ENCODE measurements around the gene PDE3A. TPM values are rescaled to one million over a fixed set of nuclear protein-coding genes. Genes with fewer than 3 reads are reported as not detected.
"Not testable (repeated sequence)": the region's sequence is repeated elsewhere in the genome, so short reads cannot be mapped to it uniquely, and the experiment has no call there.

The PDE3A gene
- total RNA-seq, 1 donor from 2014 or later: 4.9 TPM

GRCh38 chr12:20525064-20525610 is 156.8 kb downstream of the PDE3A start:
- no peak for DNase-seq (ENCODE audit: low spot score in 2 of 2)
- no peak for FAIRE-seq

- DNase-seq (ENCODE audit: low spot score in 2 of 2) (peak in 1 of 2 donors; percentile 13), FAIRE-seq (no peak)
Measured at GRCh38 chr12:20527417-20528163, 159.3 kb downstream of the PDE3A start.

- DNase-seq (ENCODE audit: low spot score in 2 of 2) (no peak), FAIRE-seq (no peak)
Measured at GRCh38 chr12:20528208-20528607, 159.9 kb downstream of the PDE3A start.

- FAIRE-seq: no peak
- DNase-seq (ENCODE audit: low spot score in 2 of 2): no peak
Measured at GRCh38 chr12:20546267-20546666, 177.9 kb downstream of the PDE3A start.

GRCh38 chr12:20547816-20548575 is 179.7 kb downstream of the PDE3A start:
- DNase-seq (ENCODE audit: low spot score in 2 of 2) (no peak), FAIRE-seq (no peak)

DNA sequence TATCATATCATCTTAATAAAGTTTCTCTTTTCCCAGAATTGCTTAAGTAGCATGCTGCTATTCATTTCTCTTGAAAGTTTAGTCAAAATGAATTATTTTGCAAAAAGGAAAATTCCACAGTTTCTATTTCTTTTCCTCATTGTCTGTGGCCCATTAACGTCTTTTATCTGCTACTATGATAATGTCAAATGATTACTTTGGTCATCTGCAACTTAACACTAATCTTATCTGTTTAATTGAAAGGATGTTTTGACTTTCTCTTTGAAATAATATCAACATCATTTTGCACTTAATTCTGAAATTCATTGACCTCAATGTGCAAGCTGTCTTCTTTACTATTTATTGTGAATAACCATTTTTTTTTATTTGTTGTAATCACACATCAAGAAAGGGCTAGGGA is 180.3 kb downstream of the PDE3A start:
- FAIRE-seq (no peak), DNase-seq (ENCODE audit: low spot score in 2 of 2) (no peak)

GRCh38 chr12:20549108-20549719 is 180.9 kb downstream of the PDE3A start:
- no peak for DNase-seq (ENCODE audit: low spot score in 2 of 2)
- no peak for FAIRE-seq

GRCh38 chr12:20551742-20552442 is 183.6 kb downstream of the PDE3A start:
- not testable (repeated sequence) for FAIRE-seq; DNase-seq (ENCODE audit: low spot score in 2 of 2)

GRCh38 chr12:20552586-20552985 is 184.2 kb downstream of the PDE3A start:
- DNase-seq (ENCODE audit: low spot score in 2 of 2); FAIRE-seq: not testable (repeated sequence)

DNA sequence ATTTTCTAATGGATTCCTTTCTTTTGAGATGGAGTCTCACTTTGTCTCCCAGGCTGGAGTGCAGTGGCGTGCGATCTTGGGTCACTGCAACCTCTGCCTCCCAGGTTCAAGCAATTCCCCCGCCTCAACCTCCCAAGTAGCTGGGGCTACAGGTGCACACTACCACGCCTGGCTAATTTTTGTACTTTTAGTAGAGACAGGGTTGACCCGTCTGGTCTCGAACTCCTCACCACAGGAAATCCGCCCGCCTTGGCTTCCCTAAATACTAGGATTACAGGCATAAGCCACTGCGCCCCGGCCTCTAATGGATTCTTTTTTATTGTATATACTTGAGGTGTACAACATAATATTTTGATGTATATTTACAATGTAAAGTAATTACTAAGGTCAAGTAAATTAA is 186.7 kb downstream of the PDE3A start:
- no peak for FAIRE-seq

GRCh38 chr12:20555771-20556170 is 187.4 kb downstream of the PDE3A start:
- DNase-seq (ENCODE audit: low spot score in 2 of 2): no peak
- FAIRE-seq: no peak

More for the DNA sequence above, 186.7 kb downstream of the PDE3A start:
- no peak for DNase-seq (ENCODE audit: low spot score in 2 of 2)

GRCh38 chr12:20557096-20557495 is 188.8 kb downstream of the PDE3A start:
- no peak for FAIRE-seq
- no peak for DNase-seq (ENCODE audit: low spot score in 2 of 2)

DNA sequence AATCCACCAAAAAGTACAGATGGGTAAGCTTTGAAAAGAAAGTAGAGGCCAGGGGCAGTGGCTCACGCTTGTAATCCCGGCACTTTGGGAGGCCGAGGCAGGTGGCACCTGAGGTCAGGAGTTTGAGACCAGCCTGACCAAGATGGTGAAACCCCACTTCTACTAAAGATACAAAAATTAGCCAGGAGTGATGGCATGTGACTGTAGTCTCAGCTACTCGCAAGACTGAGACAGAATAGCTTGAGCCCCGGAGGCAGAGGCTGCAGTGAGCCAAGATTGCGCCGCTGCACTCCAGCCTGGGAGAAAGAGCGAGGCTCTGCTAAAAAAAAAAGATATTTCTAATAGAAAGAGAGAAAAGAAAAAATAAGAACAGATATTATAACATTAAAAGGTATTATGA is 192.6 kb downstream of the PDE3A start:
- DNase-seq (ENCODE audit: low spot score in 2 of 2) (no peak), FAIRE-seq (no peak)

- DNase-seq (ENCODE audit: low spot score in 2 of 2): no peak
- no peak for FAIRE-seq
Measured at GRCh38 chr12:20561871-20562270, 193.5 kb downstream of the PDE3A start.

GRCh38 chr12:20567413-20567812 is 199.1 kb downstream of the PDE3A start:
- no peak for DNase-seq (ENCODE audit: low spot score in 2 of 2)
- FAIRE-seq: no peak

DNA sequence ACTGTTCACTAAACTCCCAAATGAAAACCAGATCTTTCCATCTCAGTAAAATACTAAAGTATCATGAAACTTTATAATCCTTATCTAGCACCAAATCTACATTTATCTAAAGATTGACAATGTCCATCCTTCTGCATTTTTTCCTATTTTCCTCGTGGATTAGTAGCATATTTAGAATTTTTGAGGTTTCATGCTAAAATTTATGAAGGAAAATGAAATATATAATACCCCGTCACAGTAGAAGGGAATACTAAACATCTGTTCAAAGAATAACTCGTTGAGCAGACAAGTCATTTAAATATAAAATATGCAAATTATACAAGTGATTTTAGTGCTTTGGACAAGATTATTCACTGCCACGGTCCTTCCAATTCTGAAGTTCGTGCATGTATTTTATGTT is 204.1 kb downstream of the PDE3A start:
- no peak for FAIRE-seq
- DNase-seq (ENCODE audit: low spot score in 2 of 2): no peak

- no peak for DNase-seq (ENCODE audit: low spot score in 2 of 2)
- FAIRE-seq: no peak
Measured at GRCh38 chr12:20576528-20576927, 208.2 kb downstream of the PDE3A start.

DNA sequence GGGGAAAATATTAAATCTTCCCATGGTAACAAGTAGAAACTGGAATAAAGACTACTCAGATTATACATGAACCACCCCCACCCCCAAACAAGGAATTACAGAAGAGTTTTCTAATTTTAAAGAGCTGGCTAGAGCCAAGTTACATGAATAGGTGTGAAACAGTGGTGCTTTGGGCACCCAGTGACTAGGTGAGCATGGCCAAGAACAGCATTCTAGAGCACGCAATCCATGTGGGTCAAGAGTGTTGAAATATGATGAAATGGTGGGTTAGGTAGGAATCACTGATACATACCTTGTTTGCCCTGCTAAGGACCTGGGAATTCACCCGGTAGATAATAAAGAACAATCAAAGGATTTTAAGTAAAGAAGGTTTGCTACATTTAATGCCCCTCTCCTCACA is 208.7 kb downstream of the PDE3A start:
- FAIRE-seq (no peak), DNase-seq (ENCODE audit: low spot score in 2 of 2) (no peak)

- FAIRE-seq: no peak
- DNase-seq (ENCODE audit: low spot score in 2 of 2): no peak
Measured at GRCh38 chr12:20578142-20578541, 209.8 kb downstream of the PDE3A start.

DNA sequence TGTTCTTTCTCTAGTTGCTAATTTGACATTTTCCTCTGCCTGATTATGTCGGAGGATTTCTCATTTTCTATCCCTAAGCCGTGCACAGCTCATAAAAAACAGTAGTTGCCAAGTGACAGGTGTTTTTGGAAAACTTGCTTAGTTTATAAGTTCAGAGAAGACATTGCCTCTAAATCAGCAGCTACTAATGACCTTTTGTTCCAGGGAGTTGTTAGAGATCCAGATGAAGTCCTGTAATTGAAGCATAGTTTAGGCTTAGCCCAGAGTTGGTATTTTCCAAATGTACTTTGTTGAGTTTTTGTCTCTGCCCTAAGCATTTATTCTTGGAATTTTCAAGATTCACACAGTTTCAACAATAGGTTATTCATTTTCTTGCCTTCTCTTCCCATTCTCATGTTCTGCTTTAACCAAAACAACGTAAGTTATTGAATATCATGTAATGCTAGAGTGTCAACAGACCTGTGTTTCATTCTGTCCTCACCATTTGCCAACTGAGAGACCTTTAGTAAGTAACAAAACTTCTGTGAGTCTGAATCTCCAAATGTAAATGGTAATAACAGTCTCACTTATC is 216.8 kb downstream of the PDE3A start:
- DNase-seq (ENCODE audit: low spot score in 2 of 2) (no peak), FAIRE-seq (no peak)
